PFSK-1 (cell line): ENCODE results near the gene SETX.

Experiments
- FOXP2 ChIP-seq: optimal IDR thresholded peaks from 2 replicates; pipeline ENCODE3; 2011; ENCODE audit warnings: borderline replicate concordance, control low read depth, inconsistent platforms; ENCODE audit not compliant: insufficient read depth; ENCODE audit errors: extremely low read length, extremely low read depth
- POLR2AphosphoS5 ChIP-seq: IDR thresholded peaks from 2 replicates; pipeline ENCODE4 v1.6.1; 2012; ENCODE audit warnings: low read depth, mild to moderate bottlenecking, control low read depth, low read length, moderate library complexity
- SIN3A ChIP-seq: IDR thresholded peaks from 2 replicates; pipeline ENCODE4 v1.6.1; 2012; ENCODE audit warnings: mild to moderate bottlenecking, low read length, moderate library complexity, borderline replicate concordance; ENCODE audit not compliant: insufficient read depth
- TAF1 ChIP-seq: IDR thresholded peaks from 2 replicates; pipeline ENCODE4 v1.6.1; 2012; ENCODE audit warnings: low read length, control low read depth, borderline replicate concordance; ENCODE audit not compliant: insufficient read depth
- TF ChIP-seq, protein P1 (sequence below), 2 experiments: IDR thresholded peaks; 2 replicates each; pipeline versions ENCODE4 v1.6.1 to v1.8.0; 2011 to 2012; ENCODE audit warnings: low read depth in 2 of 2, low read length in 2 of 2, control low read depth in 1 of 2, inconsistent platforms in 1 of 2, mild to moderate bottlenecking in 1 of 2, moderate library complexity in 1 of 2; ENCODE audit not compliant: insufficient read depth in 1 of 2

SETX gene

DNA sequence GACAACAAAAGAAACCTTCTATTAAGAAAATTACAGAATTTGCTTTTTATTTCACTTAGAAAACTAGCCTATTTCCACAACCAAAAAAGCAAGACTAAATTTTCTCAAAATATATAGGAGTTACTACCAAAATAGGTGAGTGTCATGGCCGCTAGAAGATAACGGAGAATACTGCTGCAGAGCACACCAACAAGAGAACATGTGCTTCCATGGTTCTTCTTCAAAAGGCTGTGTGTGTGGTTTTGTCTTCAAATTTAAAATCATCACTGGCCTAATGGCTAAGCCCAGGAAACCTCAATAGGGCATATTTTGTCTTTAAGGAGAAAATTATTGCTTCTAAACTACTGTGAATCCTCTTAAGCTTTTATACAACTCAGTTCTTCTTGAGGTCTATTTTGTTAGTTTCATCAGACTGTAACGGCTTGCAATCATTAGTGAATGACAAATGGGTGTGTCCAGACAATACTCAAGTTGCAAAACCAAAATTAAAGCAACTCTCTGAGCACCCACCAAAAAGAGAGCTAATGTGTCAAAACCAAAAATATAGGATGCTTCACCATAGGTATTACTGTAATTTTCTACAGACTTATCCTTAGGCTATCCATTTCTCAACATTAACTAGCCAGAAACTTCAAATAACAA lies 3.3 kb downstream of the SETX start:
- TF ChIP-seq POLR2AphosphoS5 (no peak), FOXP2 (no peak), TAF1 (no peak), SIN3A (no peak)
- TF ChIP-seq, protein P1, sequence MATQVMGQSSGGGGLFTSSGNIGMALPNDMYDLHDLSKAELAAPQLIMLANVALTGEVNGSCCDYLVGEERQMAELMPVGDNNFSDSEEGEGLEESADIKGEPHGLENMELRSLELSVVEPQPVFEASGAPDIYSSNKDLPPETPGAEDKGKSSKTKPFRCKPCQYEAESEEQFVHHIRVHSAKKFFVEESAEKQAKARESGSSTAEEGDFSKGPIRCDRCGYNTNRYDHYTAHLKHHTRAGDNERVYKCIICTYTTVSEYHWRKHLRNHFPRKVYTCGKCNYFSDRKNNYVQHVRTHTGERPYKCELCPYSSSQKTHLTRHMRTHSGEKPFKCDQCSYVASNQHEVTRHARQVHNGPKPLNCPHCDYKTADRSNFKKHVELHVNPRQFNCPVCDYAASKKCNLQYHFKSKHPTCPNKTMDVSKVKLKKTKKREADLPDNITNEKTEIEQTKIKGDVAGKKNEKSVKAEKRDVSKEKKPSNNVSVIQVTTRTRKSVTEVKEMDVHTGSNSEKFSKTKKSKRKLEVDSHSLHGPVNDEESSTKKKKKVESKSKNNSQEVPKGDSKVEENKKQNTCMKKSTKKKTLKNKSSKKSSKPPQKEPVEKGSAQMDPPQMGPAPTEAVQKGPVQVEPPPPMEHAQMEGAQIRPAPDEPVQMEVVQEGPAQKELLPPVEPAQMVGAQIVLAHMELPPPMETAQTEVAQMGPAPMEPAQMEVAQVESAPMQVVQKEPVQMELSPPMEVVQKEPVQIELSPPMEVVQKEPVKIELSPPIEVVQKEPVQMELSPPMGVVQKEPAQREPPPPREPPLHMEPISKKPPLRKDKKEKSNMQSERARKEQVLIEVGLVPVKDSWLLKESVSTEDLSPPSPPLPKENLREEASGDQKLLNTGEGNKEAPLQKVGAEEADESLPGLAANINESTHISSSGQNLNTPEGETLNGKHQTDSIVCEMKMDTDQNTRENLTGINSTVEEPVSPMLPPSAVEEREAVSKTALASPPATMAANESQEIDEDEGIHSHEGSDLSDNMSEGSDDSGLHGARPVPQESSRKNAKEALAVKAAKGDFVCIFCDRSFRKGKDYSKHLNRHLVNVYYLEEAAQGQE (IDR thresholded peaks at IDR 0.05; ENCODE audit: insufficient read depth in 1 of 2, low read depth in 2 of 2, low read length in 2 of 2): no peak

DNA sequence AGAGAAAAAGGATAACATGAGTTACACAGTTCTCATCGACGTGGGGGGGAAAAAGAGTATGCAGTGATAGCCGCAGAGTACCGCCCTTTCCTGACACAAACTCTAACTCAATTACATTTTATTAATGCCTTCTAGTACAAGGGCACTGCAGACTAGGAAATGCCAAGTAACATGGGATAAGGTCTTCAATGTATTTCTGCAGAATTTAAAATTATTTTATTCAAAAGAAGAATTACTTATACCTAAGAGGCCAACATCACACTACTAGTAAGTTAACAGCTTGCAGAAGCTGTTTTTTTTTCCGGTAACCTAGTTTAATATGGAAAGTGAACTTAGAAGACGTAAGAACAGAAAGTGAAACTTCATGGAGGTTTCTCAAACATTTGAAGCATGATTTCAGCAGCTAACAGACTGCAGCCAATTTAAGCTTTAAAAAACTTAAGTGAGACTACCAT lies 3.9 kb downstream of the SETX start:
- TF ChIP-seq FOXP2: no peak
- TF ChIP-seq, protein P1 (IDR thresholded peaks at IDR 0.05; ENCODE audit: insufficient read depth in 1 of 2, low read depth in 2 of 2, low read length in 2 of 2): no peak
- no peak for TF ChIP-seq TAF1
- no peak for TF ChIP-seq SIN3A
- no peak for TF ChIP-seq POLR2AphosphoS5

DNA sequence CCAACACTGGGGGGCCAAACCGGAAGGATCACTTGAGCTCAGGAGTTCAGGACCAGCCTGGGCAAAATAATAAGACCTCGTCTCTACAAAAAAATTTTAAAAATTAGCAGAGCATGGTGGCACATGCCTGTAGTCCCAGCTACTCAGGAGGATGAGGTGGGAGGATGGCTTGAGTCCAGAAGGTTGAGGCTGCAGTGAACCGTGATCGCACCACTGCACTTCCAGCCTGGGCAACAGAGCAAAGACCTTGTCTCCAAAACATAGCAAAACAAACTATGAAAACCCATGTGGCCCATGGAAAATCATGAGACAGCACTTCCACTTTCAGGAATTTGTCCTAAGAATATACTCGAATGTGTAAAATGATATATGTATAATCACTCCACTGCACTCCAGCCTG lies 6.1 kb downstream of the SETX start:
- TF ChIP-seq TAF1 (no peak), FOXP2 (no peak), SIN3A (no peak), POLR2AphosphoS5 (no peak)
- TF ChIP-seq, protein P1 (IDR thresholded peaks at IDR 0.05; ENCODE audit: insufficient read depth in 1 of 2, low read depth in 2 of 2, low read length in 2 of 2): no peak

DNA sequence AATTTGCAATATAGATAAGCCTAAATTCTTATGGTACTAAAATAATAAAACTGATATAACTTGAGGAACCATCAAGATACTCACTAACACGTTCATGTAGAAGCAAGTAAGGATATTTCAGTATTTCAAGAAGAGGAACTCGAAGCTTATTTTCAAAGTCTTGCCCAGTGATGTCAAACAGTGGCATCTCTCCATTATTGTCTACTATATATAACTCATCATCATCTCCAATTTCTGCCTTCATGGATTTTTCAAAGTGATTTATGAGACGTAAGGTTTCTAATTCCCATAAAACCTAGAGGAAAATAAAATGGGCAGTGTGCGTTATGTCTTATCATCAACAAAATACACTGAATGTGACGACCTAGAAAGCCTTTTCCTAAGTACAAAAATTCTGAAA lies 8.6 kb downstream of the SETX start:
- TF ChIP-seq POLR2AphosphoS5 (no peak), TAF1 (no peak), SIN3A (no peak), FOXP2 (no peak)
- TF ChIP-seq, protein P1 (IDR thresholded peaks at IDR 0.05; ENCODE audit: insufficient read depth in 1 of 2, low read depth in 2 of 2, low read length in 2 of 2): no peak

DNA sequence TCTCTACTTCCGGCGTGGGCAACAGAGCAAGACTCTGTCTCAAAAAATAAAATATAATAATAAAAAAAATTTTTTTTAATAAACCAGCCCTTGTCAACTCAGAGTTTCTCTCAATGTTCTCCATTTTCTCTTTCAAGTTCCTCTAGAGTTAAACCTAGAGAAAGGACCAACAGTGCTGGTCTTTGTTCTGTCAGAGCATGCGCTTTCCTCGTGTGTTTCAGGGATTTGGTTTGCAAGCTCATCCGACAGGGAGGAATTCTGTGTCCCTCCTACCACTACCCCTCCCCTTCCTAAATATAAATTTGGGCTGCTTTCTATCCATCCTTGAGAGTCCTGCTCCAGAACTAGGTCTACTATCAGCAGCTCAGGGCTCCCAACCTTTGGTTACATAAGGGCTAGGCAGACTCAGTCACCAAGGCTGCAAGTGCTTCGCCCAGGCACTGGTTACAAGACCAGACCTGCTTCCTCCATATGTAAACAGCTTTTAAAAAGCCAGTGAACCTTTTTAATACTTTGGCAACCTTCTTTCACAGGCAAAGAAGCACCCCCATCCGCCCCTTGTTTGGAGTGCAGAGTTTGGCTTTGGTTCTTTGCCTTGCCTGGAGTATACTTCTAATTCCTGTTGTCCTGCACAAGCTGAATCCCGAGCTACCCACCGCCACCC lies 13.5 kb downstream of the SETX start:
- TF ChIP-seq, protein P1 (IDR thresholded peaks at IDR 0.05; ENCODE audit: insufficient read depth in 1 of 2, low read depth in 2 of 2, low read length in 2 of 2): no peak
- TF ChIP-seq FOXP2 (no peak), SIN3A (no peak), POLR2AphosphoS5 (no peak)
